Endometrial microvascular endothelial cells (primary cell): Measurements from ENCODE around the gene CCNDBP1. TPM values are rescaled to one million over a fixed set of nuclear protein-coding genes. Genes with fewer than 3 reads are reported as not detected.

Source experiments
- in situ Hi-C: cut with HindIII; loops from 2 replicates; pipeline ENCODE4 v1.10.0; 2017; ENCODE audit warnings: low sequenced_read_pairs, low pct_unique_long_range_greater_than_20kb; ENCODE audit errors: inconsistent ontology term
- total RNA-seq: library from RNA; depleted of rRNA; stranded (reverse); fragments of >200 nt; gene quantifications from one replicate; pipeline ENCODE4 v1.2.3, GENCODE V29; 2015; ENCODE audit errors: inconsistent ontology term

CCNDBP1 gene
- total RNA-seq, 1 donor from 2014 or later, result 54.4 TPM

- in situ Hi-C loops, result no loop called here
Measured at GRCh38 chr15:43237842-43238470, 52.8 kb downstream of the CCNDBP1 start.

DNA sequence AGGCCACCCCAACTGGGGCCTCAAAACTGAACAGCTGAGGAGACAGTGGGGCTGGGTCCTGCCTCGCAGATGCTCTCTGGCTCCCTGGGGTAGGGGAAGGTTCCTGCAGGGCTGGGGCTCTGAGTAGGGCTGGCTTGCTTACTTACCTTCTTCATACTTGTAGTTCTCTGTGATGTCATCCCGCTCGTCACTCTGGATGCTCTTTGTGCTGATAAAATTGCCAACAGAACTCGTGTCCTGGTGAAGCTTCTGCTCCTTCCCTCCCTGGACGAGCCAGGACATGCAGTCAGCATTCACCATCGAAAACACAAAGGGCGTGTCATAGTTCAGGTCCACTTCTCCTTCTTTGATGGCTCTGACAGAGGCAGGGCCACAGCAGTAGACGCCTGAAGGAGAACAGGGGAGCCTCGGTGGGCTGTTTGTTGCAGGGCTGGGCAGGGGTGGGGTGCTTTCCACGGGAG is 53.5 kb downstream of the CCNDBP1 start:
- in situ Hi-C loops, result no loop called here

- in situ Hi-C loops, result no loop called here
Measured at GRCh38 chr15:43239732-43240491, 54.7 kb downstream of the CCNDBP1 start.

GRCh38 chr15:43241100-43241499 is 55.9 kb downstream of the CCNDBP1 start:
- in situ Hi-C loops, result no loop called here

- in situ Hi-C loops, result no loop called here
Measured at GRCh38 chr15:43242616-43243015, 57.4 kb downstream of the CCNDBP1 start.

GRCh38 chr15:43243020-43243645 is 57.9 kb downstream of the CCNDBP1 start:
- in situ Hi-C loops, result no loop called here

DNA sequence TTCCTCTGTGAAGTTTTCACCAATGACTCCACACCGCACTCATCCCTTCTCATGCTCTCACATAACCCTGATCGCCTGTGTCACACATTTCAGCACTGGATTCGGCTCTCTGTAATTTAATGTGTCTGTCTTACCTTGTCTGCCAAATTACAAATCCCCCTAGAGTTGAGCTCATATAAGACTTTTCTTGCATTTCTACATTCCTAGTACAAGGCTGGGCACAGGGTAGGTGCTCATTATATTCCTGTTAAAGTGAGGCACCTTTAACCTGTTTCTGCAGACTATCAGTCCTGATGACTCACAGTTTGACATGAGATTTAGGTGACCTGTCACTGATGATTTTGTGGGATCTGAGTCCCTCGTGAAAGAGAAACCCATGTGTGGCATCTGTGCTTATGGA is 58.9 kb downstream of the CCNDBP1 start:
- in situ Hi-C loops, result no loop called here

DNA sequence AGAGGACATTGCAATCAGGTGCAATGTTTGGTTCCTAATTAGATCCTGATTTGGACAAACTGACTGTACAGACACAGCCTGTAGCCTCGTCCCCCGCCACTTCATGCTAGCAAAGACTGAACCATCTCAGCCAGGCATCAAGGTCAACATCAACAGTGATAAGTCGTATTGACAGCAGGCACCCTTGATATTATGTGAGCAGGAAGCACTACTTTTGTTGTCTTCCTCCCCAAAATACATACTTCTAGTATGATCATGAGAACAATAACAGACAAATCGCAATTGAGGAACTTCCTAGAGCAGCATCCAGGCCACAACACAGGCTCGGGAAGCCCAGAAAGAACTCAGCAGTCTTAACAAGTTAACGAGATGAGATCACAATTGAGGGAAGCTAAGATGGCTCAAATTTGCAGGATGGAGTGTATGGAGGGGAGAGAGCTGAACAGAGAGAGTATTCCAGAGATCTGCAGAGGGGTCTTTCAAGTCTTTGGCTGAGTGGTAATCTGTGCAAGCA is 61.1 kb downstream of the CCNDBP1 start:
- in situ Hi-C loops, result no loop called here

Other genes starting within 250 kb of the CCNDBP1 start
- gene UBR1, start 79.4 kb upstream of the CCNDBP1 start, total RNA-seq, result 18.4 TPM
- gene TMEM62, start 51.8 kb upstream of the CCNDBP1 start, total RNA-seq, result 34.0 TPM
- not detected for gene EPB42, start 35.6 kb downstream of the CCNDBP1 start, total RNA-seq
- not detected for gene TGM5, start 81.5 kb downstream of the CCNDBP1 start, total RNA-seq
- not detected for gene TGM7, start 116.9 kb downstream of the CCNDBP1 start, total RNA-seq
- gene LCMT2, start 145.2 kb downstream of the CCNDBP1 start, total RNA-seq, result 6.0 TPM
- 8.6 TPM for gene ZSCAN29, start 185.6 kb downstream of the CCNDBP1 start, total RNA-seq
- gene TUBGCP4, start 185.7 kb downstream of the CCNDBP1 start, total RNA-seq, result 22.0 TPM